ENCODE results near the gene PSMA6.

DNA sequence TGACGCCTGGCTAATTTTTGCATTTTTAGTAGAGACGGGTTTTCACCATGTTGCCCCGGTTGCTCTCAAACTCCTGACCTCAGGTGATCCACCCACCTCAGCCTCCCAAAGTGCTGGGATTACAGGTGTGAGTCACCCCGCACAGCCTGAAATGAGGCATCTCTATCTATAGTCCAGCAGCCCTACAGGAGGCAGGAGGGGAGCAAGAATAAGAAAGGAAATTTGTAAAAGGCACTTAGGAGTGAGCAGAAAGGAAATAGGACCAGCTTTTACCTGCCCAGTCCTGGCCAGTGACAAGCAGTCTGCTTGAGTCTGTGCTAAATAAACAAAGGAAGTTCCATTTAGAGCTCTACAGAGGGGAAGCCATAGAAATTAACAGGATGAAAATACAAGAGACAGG lies 15.0 kb upstream of the PSMA6 start:
- TF ChIP-seq HDAC6 (IDR thresholded peaks at IDR 0.05; ENCODE audit: unreplicated experiment) (no peak), ZNF24 (IDR thresholded peaks at IDR 0.05) (no peak), TAF1 (IDR thresholded peaks at IDR 0.05; ENCODE audit: borderline replicate concordance, low read depth, low read length) (no peak), SRF (IDR thresholded peaks at IDR 0.05; ENCODE audit: low read depth in 2 of 2, low read length in 2 of 2) (no peak), SIN3A (IDR thresholded peaks at IDR 0.05; ENCODE audit: low read depth, low read length) (no peak)
- TF ChIP-seq, protein P1, sequence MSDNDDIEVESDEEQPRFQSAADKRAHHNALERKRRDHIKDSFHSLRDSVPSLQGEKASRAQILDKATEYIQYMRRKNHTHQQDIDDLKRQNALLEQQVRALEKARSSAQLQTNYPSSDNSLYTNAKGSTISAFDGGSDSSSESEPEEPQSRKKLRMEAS (IDR thresholded peaks at IDR 0.05; ENCODE audit: low read depth, low read length): no peak
- TF ChIP-seq, protein P2, sequence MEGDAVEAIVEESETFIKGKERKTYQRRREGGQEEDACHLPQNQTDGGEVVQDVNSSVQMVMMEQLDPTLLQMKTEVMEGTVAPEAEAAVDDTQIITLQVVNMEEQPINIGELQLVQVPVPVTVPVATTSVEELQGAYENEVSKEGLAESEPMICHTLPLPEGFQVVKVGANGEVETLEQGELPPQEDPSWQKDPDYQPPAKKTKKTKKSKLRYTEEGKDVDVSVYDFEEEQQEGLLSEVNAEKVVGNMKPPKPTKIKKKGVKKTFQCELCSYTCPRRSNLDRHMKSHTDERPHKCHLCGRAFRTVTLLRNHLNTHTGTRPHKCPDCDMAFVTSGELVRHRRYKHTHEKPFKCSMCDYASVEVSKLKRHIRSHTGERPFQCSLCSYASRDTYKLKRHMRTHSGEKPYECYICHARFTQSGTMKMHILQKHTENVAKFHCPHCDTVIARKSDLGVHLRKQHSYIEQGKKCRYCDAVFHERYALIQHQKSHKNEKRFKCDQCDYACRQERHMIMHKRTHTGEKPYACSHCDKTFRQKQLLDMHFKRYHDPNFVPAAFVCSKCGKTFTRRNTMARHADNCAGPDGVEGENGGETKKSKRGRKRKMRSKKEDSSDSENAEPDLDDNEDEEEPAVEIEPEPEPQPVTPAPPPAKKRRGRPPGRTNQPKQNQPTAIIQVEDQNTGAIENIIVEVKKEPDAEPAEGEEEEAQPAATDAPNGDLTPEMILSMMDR (IDR thresholded peaks at IDR 0.05 in 2 of 3, conservative IDR thresholded peaks at IDR 0.05 in 1 of 3; ENCODE audit: control insufficient read depth in 2 of 3, extremely low read depth in 1 of 3, insufficient read depth in 1 of 3, low read depth in 3 of 3, low read length in 3 of 3): no peak

Measured in GM12878 (cell line).